Measurements from ENCODE around the gene CCDC85C. TPM values are rescaled to one million over a fixed set of nuclear protein-coding genes. Genes with fewer than 3 reads are reported as not detected.

The CCDC85C gene
- total and polyA plus RNA-seq, 2 of the 4 experiments (the other 2 are of a cell fraction), result 16.0 to 19.0 TPM

- H3K9me1 ChIP-seq (ENCODE audit: insufficient read depth, low read length), result peaks cover 33% of the 10 kb centered on the region
- H3K4me2 ChIP-seq (ENCODE audit: low read depth, low read length), result no peak overlapping the region
Observed at GRCh38 chr14:99527427-99528076, 76.5 kb downstream of the CCDC85C start.

More at GRCh38 chr14:99527427-99528076, 76.5 kb downstream of the CCDC85C start:
- Histone ChIP-seq H3K9ac (ENCODE audit: low read depth, low read length) (no peak overlapping the region), H4K20me1 (ENCODE audit: insufficient read depth, low read length) (no peaks in the 10 kb centered on the region; the same call in 1 of the 2 replicates), H2AK9ac (replicated peaks; ENCODE audit: low read depth, low read length, poor library complexity) (no peak overlapping the region), H2BK20ac (ENCODE audit: low read depth, low read length) (no peak overlapping the region), H3K56ac (ENCODE audit: extremely low read depth, insufficient read depth, low read length) (no peak overlapping the region), H3K14ac (replicated peaks; ENCODE audit: low read depth, low read length) (no peak overlapping the region), H2BK15ac (ENCODE audit: low read depth, low read length) (no peak overlapping the region), H3K9me3 (ENCODE audit: control insufficient read depth, insufficient read depth, low read length) (no peaks in the 10 kb centered on the region), H3K36me3 (ENCODE audit: control insufficient read depth, insufficient read depth, low read length) (no peaks in the 10 kb centered on the region), H3K27ac (ENCODE audit: insufficient read depth, low read length) (no peak overlapping the region), H3K27me3 (ENCODE audit: control insufficient read depth, insufficient read depth, low read length) (no peaks in the 10 kb centered on the region), H3K18ac (ENCODE audit: low read depth, low read length) (no peak overlapping the region), H3K4me1 (ENCODE audit: control insufficient read depth, insufficient read depth, low read length) (peaks cover 47% of the 10 kb centered on the region), H2BK5ac (ENCODE audit: low read depth, low read length, poor library complexity, severe bottlenecking) (no peak overlapping the region), H2AK5ac (ENCODE audit: low read depth, low read length) (no peak overlapping the region), H3K23ac (ENCODE audit: low read depth, low read length) (no peak overlapping the region), H2BK120ac (ENCODE audit: low read depth, low read length) (no peak overlapping the region), H2AFZ (replicated peaks; ENCODE audit: low read length, poor library complexity) (no peak overlapping the region), H3K4me3 (ENCODE audit: insufficient read depth, low read depth, low read length) (no peak overlapping the region), H3K4ac (ENCODE audit: low read depth, low read length) (no peak overlapping the region), H3K79me1 (ENCODE audit: low read depth in 1 of 2, low read length in 2 of 2) (peaks cover 36 to 80% of the 10 kb centered on the region in 2 experiments), H4K91ac (ENCODE audit: insufficient read depth, low read depth, low read length) (no peak overlapping the region), H4K5ac (ENCODE audit: low read depth, low read length) (no peak overlapping the region), H4K8ac (ENCODE audit: low read depth in 2 of 2, low read length in 2 of 2) (no peak overlapping the region)
- ATAC-seq (ENCODE audit: low read depth), result no peak
- TF ChIP-seq BHLHE40 (IDR thresholded peaks at IDR 0.05; ENCODE audit: low read depth, low read length), result no peak
- no peak for TF ChIP-seq NFE2L2 (IDR thresholded peaks at IDR 0.05; ENCODE audit: low read depth, low read length)
- no peak for TF ChIP-seq RAD21 (IDR thresholded peaks at IDR 0.05; ENCODE audit: low read length)
- TF ChIP-seq CEBPB (IDR thresholded peaks at IDR 0.05; ENCODE audit: low read depth, low read length), result no peak
- no peak for TF ChIP-seq FOS (IDR thresholded peaks at IDR 0.05; ENCODE audit: low read depth, low read length)
- TF ChIP-seq MAZ (IDR thresholded peaks at IDR 0.05; ENCODE audit: borderline replicate concordance, low read depth, low read length), result no peak
- no peak for TF ChIP-seq RFX5 (IDR thresholded peaks at IDR 0.05; ENCODE audit: low read depth, low read length)
- TF ChIP-seq RCOR1 (IDR thresholded peaks at IDR 0.05; ENCODE audit: insufficient replicate concordance, low read length), result no peak
- TF ChIP-seq POLR2A (IDR thresholded peaks at IDR 0.05; ENCODE audit: low read depth, low read length), result no peak
- no peak for TF ChIP-seq ELK1 (IDR thresholded peaks at IDR 0.05; ENCODE audit: borderline replicate concordance, low read depth, low read length)
- no peak for TF ChIP-seq MAFK (IDR thresholded peaks at IDR 0.05; ENCODE audit: low read depth, low read length)
- no peak for TF ChIP-seq MXI1 (IDR thresholded peaks at IDR 0.05; ENCODE audit: borderline replicate concordance, low read depth, low read length)
- intact Hi-C loops (cut with micrococcal nuclease) (no loop called here), in situ Hi-C loops (cut with MboI; ENCODE audit: low sequenced_read_pairs) (loop anchor here (10.0 kb wide), 1 partner anchor 377 kb away; no protein-coding TSS in a partner anchor), dilution Hi-C loops (cut with HindIII; ENCODE audit: low sequenced_read_pairs, unreplicated experiment) (no loop called here)
- no TSS peak for BruUV-seq (replicated peaks)
- no peak for DNase-seq
- 83% methylated on average over 6 of the region's 19 CpGs; no CpG with 5 or more reads in 1 of the 2 experiments for WGBS, 2 experiments (ENCODE audit: extremely low coverage in 2 of 2, insufficient read length in 1 of 2)
- ChIA-PET POLR2A (ENCODE audit: unreplicated experiment) (no interaction called here), CTCF (no interaction called here)
